ENCODE measurements around the gene GARIN5B. TPM values are rescaled to one million over a fixed set of nuclear protein-coding genes. Genes with fewer than 3 reads are reported as not detected.

GARIN5B gene
- polyA plus RNA-seq, 1 of the 3 experiments (the other 2 are of a cell fraction): not detected

- TF ChIP-seq, protein P1, sequence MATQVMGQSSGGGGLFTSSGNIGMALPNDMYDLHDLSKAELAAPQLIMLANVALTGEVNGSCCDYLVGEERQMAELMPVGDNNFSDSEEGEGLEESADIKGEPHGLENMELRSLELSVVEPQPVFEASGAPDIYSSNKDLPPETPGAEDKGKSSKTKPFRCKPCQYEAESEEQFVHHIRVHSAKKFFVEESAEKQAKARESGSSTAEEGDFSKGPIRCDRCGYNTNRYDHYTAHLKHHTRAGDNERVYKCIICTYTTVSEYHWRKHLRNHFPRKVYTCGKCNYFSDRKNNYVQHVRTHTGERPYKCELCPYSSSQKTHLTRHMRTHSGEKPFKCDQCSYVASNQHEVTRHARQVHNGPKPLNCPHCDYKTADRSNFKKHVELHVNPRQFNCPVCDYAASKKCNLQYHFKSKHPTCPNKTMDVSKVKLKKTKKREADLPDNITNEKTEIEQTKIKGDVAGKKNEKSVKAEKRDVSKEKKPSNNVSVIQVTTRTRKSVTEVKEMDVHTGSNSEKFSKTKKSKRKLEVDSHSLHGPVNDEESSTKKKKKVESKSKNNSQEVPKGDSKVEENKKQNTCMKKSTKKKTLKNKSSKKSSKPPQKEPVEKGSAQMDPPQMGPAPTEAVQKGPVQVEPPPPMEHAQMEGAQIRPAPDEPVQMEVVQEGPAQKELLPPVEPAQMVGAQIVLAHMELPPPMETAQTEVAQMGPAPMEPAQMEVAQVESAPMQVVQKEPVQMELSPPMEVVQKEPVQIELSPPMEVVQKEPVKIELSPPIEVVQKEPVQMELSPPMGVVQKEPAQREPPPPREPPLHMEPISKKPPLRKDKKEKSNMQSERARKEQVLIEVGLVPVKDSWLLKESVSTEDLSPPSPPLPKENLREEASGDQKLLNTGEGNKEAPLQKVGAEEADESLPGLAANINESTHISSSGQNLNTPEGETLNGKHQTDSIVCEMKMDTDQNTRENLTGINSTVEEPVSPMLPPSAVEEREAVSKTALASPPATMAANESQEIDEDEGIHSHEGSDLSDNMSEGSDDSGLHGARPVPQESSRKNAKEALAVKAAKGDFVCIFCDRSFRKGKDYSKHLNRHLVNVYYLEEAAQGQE (IDR thresholded peaks at IDR 0.05; ENCODE audit: low read depth, low read length): no peak
- TF ChIP-seq GABPA (IDR thresholded peaks at IDR 0.05; ENCODE audit: low read depth) (no peak), JUND (IDR thresholded peaks at IDR 0.05) (no peak), SMC3 (IDR thresholded peaks at IDR 0.05; ENCODE audit: low read depth, low read length) (no peak), NRF1 (IDR thresholded peaks at IDR 0.05; ENCODE audit: low read depth, low read length) (no peak), YY1 (IDR thresholded peaks at IDR 0.05; ENCODE audit: low read depth) (no peak), TAF1 (IDR thresholded peaks at IDR 0.05; ENCODE audit: borderline replicate concordance, low read depth, low read length) (no peak), TCF12 (IDR thresholded peaks at IDR 0.05) (no peak), MAX (IDR thresholded peaks at IDR 0.05; ENCODE audit: low read depth) (no peak), ELF1 (IDR thresholded peaks at IDR 0.05) (no peak), FOXM1 (IDR thresholded peaks at IDR 0.05; ENCODE audit: low read depth) (no peak), SIN3A (IDR thresholded peaks at IDR 0.05; ENCODE audit: borderline replicate concordance, low read depth, low read length) (no peak), RFX5 (IDR thresholded peaks at IDR 0.05; ENCODE audit: low read length) (no peak)
Observed at GRCh38 chr19:55304980-55305379, 58.1 kb downstream of the GARIN5B start (continued).

Other genes starting within 250 kb of the GARIN5B start
- gene PPP1R12C, start 245.6 kb downstream of the GARIN5B start, polyA plus RNA-seq (2012; rRNA removed): 83.9 and 87.3 TPM in 2 replicates
- gene TNNT1, start 214.1 kb downstream of the GARIN5B start, polyA plus RNA-seq (2012; rRNA removed): 27.1 and 39.5 TPM in 2 replicates
- gene TNNI3, start 205.5 kb downstream of the GARIN5B start, polyA plus RNA-seq (2012; rRNA removed): 9.1 and 11.4 TPM in 2 replicates
- gene DNAAF3, start 196.6 kb downstream of the GARIN5B start, polyA plus RNA-seq (2012; rRNA removed): 2.4 and 2.5 TPM in 2 replicates
- gene SYT5, start 183.0 kb downstream of the GARIN5B start, polyA plus RNA-seq (2012; rRNA removed): 0.21 and 0.39 TPM in 2 replicates
- 0.86 and 1.1 TPM in 2 replicates for gene PTPRH, start 153.8 kb downstream of the GARIN5B start, polyA plus RNA-seq (2012; rRNA removed)
- 2.0 and 3.0 TPM in 2 replicates for gene TMEM86B, start 134.5 kb downstream of the GARIN5B start, polyA plus RNA-seq (2012; rRNA removed)
- gene PPP6R1, start 104.2 kb downstream of the GARIN5B start, polyA plus RNA-seq (2012; rRNA removed): 44.9 and 47.8 TPM in 2 replicates
- gene HSPBP1, start 83.2 kb downstream of the GARIN5B start, polyA plus RNA-seq (2012; rRNA removed): 51.7 and 55.4 TPM in 2 replicates
- 32.2 and 49.7 TPM in 2 replicates for gene BRSK1, start 79.3 kb downstream of the GARIN5B start, polyA plus RNA-seq (2012; rRNA removed)
- gene TMEM150B, start 37.9 kb downstream of the GARIN5B start, polyA plus RNA-seq (2012; rRNA removed): not detected in 2 replicates
- 14.0 and 14.4 TPM in 2 replicates for gene KMT5C, start 23.4 kb downstream of the GARIN5B start, polyA plus RNA-seq (2012; rRNA removed)
- 0.58 and 0.74 TPM in 2 replicates for gene COX6B2, start 8.5 kb downstream of the GARIN5B start, polyA plus RNA-seq (2012; rRNA removed)
- 13.2 and 16.1 TPM in 2 replicates for gene IL11, start 7.2 kb upstream of the GARIN5B start, polyA plus RNA-seq (2012; rRNA removed)
- gene TMEM190, start 13.6 kb upstream of the GARIN5B start, polyA plus RNA-seq (2012; rRNA removed): 0.77 and 0.91 TPM in 2 replicates
- 0.08 and 0.12 TPM in 2 replicates for gene TMEM238, start 21.0 kb upstream of the GARIN5B start, polyA plus RNA-seq (2012; rRNA removed)
- gene RPL28, start 22.7 kb upstream of the GARIN5B start, polyA plus RNA-seq (2012; rRNA removed): 2,297 and 2,368 TPM in 2 replicates
- gene UBE2S, start 44.5 kb upstream of the GARIN5B start, polyA plus RNA-seq (2012; rRNA removed): 84.7 and 133 TPM in 2 replicates
- 0.02 TPM in 1 of 2 replicates, not detected in the other for gene SHISA7, start 80.0 kb upstream of the GARIN5B start, polyA plus RNA-seq (2012; rRNA removed)
- gene ISOC2, start 98.4 kb upstream of the GARIN5B start, polyA plus RNA-seq (2012; rRNA removed): 60.9 and 65.4 TPM in 2 replicates
- not detected in 2 replicates for gene C19orf85, start 101.5 kb upstream of the GARIN5B start, polyA plus RNA-seq (2012; rRNA removed)
- 0.73 and 1.6 TPM in 2 replicates for gene ZNF628, start 113.4 kb upstream of the GARIN5B start, polyA plus RNA-seq (2012; rRNA removed)
- gene NAT14, start 121.9 kb upstream of the GARIN5B start, polyA plus RNA-seq (2012; rRNA removed): 84.4 and 89.9 TPM in 2 replicates
- gene SSC5D, start 125.2 kb upstream of the GARIN5B start, polyA plus RNA-seq (2012; rRNA removed): 2.6 and 4.9 TPM in 2 replicates
- gene SBK2, start 173.9 kb upstream of the GARIN5B start, polyA plus RNA-seq (2012; rRNA removed): 0.20 and 0.28 TPM in 2 replicates
- gene SBK3, start 182.3 kb upstream of the GARIN5B start, polyA plus RNA-seq (2012; rRNA removed): 0.03 and 0.05 TPM in 2 replicates
- 3.5 and 5.9 TPM in 2 replicates for gene ZNF579, start 217.6 kb upstream of the GARIN5B start, polyA plus RNA-seq (2012; rRNA removed)
- gene FIZ1, start 236.3 kb upstream of the GARIN5B start, polyA plus RNA-seq (2012; rRNA removed): 5.2 and 5.7 TPM in 2 replicates
- 7.2 and 7.3 TPM in 2 replicates for gene ZNF524, start 237.0 kb upstream of the GARIN5B start, polyA plus RNA-seq (2012; rRNA removed)
- 3.4 and 5.0 TPM in 2 replicates for gene ZNF865, start 242.4 kb upstream of the GARIN5B start, polyA plus RNA-seq (2012; rRNA removed)